HG03280 (cell line): ENCODE results near the gene SEZ6.
"Not testable (repeated sequence)": the region's sequence is repeated elsewhere in the genome, so short reads cannot be mapped to it uniquely, and the experiment has no call there.

Experiments used
- ATAC-seq: cut with Tn5 transposase; IDR thresholded peaks from one replicate; pipeline ENCODE4 v1.9.1; 2021; ENCODE audit warnings: mild to moderate bottlenecking, moderate library complexity; ENCODE audit not compliant: unreplicated experiment

SEZ6 gene

DNA sequence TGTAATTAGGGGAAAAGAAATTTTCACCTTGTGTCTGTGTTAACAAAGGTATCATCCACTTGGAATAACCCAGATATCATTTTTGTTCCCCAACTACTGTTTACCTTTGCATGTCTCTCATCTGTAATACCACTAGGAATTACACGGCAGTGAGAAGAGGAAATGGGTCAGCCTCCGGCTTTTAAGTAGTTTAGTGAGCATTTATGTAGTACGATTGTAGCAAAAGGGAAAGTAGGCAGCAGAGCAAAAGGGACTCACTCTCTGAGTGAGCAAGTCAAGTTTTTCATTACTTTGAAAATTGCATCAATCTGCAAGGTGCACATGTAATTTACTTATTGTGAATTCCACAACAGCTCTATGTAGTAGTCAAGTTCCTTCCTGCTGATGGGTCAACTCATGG lies 65.7 kb downstream of the SEZ6 start:
- no peak for ATAC-seq

DNA sequence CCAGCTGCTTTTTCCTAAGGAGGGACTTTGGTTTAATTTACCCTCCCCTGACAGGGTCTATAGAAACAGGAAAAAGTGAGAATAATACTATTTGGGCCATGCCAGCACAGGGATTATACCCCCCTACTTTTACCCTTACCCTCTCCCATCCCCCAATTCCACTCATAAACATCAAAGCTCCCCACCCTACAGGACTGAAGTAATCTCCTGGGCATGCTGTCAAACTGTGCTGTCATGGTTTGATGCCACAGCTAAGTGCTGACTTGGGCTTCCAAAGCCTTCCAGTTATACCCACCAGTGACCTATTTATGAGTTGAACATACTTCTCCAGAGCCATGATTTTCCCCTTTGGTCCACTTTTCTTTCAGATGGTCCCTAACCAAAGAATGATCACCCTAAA lies 67.3 kb downstream of the SEZ6 start:
- no peak for ATAC-seq

DNA sequence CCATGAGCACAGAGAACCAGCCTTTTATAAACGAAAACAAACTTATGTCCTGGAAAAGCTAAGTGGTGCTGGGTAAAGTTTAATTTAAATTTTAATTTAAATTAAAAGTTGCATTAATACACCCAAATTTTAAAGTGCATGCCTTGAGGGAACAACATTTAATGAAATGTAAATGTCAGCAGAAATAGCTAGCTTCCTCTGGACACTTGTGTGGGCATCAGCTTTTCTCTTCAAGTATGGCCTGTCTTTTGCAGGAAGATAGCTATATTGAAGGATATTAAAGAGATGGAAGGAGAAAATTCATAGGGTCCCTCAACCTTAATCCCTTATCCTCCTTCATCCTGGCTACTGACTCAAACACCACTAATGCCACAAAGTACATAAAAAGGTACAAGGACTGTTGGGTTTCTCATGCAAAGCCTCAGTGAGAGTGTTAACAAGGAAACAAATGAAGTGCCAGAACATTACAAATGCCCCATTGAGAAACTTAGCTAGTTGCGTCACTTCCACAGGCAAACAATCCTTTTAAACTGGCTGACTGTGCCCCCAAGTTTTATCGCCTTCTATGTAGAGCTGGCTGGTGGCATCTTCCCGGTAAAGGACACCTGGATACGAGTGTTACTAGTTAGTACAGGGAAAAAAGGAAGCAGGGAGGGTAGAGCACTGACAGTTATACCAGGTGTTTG lies 68.6 kb downstream of the SEZ6 start:
- no peak for ATAC-seq

DNA sequence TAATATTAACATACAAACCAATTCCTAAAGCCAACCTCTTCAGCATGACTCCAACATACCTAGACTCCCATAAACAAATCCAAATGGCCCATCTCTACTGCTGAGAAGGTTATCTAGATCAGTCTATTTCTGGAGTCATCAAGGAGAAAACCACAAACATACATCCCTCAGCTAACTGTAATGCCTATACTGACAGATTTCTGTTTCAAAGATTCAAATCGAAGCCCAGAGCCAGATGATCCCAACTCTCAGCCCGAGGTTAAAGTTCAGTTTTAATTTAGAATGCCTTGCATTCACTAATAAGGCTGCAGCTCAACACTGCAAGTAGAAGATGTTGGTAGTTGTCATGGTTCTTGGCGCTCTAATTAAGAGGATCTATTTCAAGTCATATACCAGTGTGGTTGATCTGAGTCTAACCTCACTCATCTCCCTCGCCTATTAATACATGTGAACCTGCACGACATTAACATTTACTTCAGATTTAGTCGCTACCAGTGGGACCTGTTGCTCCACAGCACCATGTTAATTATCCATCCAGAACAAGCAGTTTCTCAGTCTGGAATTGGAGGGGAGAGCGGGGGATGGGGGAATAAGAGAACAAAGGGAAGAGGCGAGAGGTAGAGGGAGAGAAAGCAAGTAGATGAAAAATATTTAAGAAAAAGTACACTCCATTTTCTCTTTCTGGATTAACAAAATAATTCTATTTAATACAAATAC lies 69.9 kb downstream of the SEZ6 start:
- no peak for ATAC-seq

DNA sequence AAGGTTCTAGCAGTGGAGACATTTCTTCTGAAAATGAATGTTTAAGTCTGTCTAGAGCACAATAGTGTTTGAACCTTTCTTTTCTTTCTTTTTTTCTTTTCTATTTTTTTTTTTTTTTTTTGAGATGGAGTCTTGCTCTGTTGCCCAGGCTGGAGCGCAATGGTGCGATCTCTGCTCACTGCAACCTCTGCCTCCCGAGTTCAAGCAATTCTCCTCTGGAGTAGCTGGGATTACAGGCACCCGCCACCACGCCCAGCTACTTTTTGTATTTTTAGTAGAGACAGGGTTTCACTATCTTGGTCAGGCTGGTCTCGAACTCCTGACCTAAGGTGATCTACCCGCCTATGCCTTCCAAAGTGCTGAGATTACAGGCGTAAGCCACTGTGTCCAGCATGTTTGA lies 71.3 kb downstream of the SEZ6 start:
- ATAC-seq = not testable (repeated sequence)

DNA sequence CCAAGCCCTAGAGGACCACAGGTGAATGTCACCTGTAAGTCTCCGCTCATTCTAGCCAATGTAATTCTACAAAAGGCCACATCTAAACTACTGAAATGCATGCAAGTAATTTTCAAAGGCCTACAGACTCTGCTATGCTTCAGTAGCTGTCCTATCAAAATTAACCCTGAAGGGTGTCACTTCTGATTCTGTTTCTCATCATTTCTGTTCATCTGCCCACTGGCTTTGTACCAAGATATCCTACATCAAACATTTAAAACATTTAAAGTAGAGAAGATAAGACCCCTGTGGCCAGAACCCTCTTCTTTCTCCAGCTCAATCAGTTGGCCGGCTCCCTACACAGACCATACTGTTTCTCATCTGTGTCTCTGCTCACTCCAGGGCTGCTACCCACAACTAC lies 76.0 kb downstream of the SEZ6 start:
- ATAC-seq = no peak

DNA sequence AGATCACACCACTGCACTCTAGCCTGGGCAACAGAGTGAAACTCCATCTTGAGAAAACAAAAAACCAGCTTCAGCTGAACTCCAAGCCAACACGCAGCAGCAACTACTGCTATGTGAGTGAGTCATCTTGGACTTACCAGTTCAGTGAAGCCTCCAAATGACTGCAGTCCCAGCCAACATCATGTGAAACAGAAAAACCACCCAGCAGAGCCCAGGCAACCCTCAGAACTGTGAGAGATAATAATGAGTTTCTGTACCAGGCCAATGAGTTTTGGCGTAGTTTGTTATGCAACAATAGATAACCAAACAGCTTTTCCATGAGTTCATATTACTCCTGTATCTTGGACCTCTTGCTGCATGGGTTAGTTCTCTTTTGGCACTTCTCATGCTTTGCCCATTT lies 77.8 kb downstream of the SEZ6 start:
- no peak for ATAC-seq

DNA sequence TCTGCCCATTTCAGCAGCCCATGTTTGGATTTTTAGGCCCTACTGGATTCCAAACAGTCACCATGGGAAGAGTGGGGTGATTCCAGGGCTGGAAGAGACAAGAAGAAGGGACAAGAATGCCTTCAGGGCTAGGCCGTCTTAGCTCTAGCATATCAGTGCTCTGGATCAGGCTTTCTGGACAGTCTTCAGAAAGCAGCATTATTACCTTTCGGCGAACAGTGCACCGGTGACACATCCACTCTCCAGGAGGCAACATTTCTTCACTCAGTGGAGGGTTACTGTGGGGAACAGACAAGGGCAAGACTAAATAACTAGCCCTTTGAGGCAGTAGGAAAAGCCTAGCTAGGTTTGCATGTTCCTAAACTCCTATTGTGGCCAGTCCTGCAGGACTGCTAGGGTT lies 79.0 kb downstream of the SEZ6 start:
- ATAC-seq = no peak

DNA sequence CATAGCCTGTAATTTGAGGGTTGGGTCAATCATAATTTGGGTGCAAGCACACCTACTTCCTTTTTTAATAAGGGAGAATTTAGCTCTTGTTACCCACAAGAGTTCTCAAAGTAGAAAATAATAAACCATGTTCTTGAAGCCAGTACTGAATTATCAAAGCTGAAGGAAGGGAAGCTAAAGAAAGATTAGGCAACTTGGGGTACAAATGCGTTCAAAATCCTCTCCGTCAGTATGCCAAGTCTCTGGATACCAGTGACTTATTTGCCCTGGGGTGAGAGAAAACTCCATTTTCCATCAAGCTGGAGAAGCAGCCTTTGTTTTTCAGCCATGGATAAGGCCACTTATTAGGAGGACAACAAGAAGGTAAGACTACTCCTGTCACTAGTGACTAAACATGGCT lies 79.5 kb downstream of the SEZ6 start:
- no peak for ATAC-seq

DNA sequence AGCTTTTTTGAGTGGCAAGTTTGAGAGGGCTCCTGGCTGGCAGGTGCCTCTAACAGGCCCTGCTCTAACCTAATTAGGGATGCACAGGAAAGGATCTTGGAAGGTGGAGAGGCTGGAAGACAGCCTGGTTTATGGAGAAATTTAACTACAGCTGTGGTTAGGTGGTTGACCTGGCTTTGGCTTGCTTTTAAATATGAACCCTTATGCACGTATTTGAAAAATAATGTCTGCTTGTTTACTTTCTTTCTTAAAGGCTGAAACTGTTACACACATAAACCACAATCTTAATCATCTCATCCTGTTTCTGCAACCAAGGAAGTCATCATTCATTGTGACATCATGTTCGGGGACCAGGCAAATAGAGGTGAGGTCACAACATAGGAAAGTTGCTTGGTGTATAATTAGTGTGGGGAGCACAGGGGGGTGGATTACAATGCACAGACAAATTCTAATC lies 79.9 kb downstream of the SEZ6 start:
- no peak for ATAC-seq

DNA sequence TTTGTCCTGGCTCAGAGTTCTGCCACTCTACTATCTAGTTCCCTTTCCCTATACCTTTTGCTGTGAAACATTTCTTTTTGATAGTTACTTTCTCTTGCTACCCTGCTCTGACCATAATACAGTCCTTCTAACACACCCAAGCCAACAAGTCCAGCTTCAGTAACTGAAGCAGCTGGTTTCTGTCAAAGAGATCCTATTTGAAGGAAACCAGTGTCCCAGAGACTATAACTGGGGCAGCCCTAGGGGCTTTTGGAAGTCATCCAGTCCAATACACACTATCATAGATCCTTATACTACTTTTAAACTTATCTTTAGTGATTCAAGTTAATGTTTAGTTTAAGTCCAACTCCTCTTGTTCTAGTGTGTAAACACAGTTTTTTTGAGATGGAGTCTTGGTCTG lies 85.6 kb downstream of the SEZ6 start:
- no peak for ATAC-seq

DNA sequence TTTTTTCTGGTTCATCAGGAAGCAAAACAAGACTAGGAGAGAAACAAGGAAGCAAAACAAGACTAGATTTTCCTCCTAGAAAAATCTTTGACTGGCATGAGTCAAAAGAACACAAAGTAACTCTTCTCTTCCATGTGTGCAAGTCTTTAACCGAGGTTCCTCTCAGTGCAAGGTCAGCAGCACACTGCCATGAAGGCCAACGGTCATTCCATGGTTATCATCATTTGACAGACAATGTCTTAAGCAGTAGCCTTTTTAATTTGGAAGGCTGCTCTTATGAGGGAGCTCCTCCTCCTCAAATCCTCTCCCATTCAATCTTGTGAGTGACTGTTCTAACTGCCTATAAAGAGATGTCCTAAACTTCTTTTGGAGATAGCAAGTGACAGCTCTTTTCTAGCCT lies 87.5 kb downstream of the SEZ6 start:
- ATAC-seq = no peak

DNA sequence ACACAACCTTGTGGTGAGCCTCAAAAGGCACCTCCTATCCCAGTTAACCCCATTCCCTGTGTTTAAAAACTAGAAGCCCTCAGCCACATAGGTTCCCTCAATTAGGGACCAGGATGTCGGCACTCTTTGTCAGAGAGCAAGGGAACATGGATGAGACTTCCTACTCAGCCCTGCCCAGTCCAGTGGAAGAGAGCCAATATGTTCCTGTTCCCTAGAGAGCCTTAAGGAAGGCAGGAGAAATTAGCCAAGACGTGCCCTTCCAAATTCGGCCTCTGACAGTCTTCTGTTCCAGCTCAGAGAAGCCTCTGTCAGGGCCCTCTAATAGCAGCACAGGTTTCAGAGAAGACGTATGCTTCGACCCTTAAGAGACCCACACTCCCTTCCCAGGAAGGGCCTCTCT lies 88.4 kb downstream of the SEZ6 start:
- ATAC-seq = no peak

DNA sequence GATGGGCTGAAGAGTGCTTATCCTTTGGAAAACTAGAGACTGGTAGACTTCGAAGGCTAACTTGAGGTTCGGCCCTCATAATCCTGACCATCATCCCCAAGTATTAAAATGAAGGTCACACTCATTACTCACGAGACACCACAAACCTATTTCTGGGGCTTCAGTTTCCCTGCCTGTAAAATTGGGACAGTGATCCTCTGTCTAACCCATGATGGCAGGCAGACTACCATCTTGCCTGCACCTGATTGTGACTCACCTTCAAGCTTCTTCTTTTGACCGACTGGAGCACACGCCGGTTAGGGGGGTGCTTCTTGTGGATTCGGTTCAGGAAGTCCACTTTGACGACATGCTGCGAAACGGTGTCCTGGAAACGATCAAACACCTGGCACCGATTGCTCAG lies 88.8 kb downstream of the SEZ6 start:
- no peak for ATAC-seq

DNA sequence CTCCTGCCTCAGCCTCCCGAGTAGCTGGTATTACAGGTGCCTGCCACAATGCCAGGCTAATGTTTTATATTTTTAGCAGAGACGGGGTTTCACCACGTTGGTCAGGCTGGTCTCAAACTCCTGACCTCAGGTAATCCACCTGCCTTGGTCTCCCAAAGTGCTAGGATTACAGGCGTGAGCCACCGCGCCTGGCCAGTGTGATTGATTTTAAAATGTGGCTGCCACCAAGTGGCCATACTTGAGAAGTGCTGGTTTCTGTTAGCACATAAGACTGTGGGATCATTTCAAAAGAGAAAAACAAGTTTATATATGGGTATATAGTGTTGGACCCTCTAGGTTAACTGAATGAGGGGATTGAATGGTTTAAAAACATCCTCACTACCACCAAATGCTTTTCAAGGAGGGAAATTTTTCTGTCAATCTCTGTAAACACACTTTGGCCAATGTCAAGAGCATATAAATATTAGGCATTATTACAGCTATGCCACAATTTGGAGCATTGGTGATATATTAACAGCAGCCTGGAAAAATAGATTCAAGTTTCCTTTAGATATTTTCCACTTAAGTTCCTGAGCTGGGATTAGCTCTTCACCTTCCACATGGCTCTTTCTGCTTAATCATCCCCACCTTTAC lies 89.4 kb downstream of the SEZ6 start:
- ATAC-seq = no peak

DNA sequence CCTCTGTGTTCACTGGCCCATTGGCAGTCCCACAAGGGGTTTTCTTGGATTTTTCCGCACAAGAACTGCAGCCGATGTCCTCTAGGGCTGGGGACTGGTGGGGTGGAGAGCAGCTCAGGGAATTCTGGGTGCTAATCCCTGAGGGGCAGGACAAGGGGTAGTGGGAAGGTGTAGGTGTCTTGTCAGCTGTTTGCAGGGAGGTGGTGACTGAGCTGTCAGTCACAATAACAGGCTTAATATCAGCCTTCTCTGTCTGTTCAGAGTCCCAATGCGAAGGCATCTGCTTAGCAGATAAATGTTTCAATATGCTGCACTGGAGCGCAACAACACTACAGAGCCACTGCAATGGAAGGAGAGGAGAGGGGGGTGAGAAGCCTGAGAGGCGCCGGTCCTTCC lies 92.9 kb downstream of the SEZ6 start:
- ATAC-seq = no peak

DNA sequence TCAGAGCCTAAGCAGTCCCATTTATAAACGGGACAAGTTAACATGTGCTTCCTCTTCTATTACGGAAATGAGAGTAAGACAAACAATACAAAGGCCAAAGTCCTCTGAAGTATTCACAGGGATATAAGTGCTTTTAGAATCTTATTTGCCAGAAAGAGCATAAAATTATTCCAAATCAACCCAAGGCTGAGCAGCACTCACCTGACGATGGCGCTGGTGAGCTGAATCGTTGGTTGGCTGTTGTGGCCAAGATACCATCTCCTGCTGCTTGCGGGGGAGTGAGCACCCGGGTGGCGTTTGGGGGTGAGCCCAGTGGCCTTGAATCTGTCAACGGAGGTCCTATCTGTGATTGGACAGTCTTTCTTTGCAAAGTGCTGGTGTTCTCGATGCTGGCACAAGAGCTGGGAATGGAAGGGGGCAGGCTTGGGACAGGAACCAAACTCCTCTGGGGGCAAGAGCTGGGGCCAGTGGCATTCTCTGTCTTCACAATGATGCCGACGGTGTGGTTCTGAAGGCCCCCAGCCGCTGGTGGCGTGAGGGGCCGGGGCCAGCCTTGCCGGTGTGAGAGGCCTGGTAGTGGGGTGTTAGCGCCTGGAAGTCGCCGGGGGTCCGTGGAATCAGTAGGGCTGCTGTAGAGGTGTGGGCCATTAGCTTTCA lies 93.4 kb downstream of the SEZ6 start:
- ATAC-seq = no peak

DNA sequence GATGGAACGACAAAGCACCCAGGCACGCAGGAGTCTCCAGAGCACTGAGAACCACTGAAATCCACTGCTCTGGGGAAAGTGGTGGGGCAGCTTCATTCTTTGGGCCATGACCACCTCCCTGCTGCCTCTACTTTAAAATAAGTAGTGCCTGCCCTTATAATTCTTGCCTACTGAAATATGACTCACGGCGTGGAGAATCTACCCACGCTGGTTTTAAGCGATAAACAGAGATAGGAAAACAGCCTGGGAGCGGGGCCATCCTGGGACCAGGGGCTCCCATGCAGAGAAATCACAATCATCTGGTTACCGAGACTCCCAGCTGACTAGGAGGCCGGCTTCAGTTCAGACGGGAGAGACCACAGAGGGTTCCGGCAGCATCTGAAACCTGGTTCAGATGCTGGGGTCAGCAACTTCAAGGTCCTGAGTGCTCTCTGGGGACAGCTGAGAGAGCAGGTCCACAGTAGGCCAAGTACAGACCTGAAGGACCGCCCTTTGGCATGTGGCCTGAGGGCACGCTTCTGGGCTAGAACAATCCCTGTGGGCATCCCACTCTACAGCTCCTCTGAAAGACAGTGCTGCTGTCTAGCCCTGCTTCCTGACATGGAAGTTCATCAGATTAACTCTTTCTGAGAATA lies 94.3 kb downstream of the SEZ6 start:
- ATAC-seq = no peak

DNA sequence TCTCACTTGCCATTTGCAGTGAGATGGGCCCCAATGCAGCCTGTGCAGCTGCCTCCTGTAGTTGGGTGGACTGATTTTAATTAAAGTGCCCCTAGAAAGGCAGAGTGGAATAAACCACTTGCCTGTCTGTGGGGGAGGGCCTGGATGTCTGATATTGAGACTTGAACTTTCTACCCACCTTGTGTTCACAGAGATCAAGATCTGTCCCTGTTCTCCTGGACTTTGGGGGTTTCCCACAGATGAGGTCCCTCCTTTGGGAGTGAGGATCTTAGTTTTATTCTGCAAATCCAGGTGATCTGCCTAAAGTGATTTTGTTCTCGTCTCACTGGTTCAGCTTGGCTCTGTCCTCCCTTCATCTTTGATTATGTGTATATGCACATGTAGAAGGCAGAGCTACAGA lies 95.3 kb downstream of the SEZ6 start:
- no peak for ATAC-seq

DNA sequence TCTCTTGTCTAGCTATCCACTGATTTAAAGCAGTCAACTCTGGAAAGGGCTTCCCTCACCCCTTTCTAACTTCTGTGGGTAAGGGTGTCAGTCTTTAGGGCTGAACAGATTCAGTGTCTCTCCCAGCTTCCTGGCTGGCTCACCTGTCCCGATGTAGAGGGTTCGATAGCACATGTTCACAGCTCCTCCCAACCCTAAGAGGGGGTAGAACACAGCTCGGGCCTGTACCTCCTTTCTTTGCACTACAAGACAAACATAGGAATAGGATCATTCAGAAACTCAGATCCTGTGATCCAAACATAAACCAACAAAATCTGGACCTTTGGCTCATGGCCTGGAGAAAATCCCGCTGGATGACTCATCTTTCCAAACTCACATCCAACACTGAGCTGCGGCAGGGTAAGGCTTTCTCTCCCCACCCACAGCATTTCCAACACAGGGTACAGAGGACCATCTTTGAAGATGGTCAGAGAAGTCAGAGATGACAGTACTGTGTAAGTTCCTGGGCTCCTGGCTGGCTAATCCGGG lies 97.1 kb downstream of the SEZ6 start:
- ATAC-seq = no peak
